OCI-LY7 (cell line): ENCODE results near the gene FZD2.

Experiments
- CTCF ChIP-seq: fragments of 200-600 bp; sonication (generic); conservative IDR thresholded peaks from 2 replicates; pipeline ENCODE4 v1.5.1; 2014; ENCODE audit warnings: mild to moderate bottlenecking, antibody characterized with exemption, low read length, moderate library complexity, mixed read lengths
- EZH2phosphoT487 ChIP-seq: fragments of 200-600 bp; sonication (generic); IDR thresholded peaks from 2 replicates; pipeline ENCODE4 v1.6.1; 2018; ENCODE audit warnings: low read depth, borderline replicate concordance, mild to moderate bottlenecking, mixed run types, antibody characterized with exemption, low read length, moderate library complexity, mixed read lengths

DNA sequence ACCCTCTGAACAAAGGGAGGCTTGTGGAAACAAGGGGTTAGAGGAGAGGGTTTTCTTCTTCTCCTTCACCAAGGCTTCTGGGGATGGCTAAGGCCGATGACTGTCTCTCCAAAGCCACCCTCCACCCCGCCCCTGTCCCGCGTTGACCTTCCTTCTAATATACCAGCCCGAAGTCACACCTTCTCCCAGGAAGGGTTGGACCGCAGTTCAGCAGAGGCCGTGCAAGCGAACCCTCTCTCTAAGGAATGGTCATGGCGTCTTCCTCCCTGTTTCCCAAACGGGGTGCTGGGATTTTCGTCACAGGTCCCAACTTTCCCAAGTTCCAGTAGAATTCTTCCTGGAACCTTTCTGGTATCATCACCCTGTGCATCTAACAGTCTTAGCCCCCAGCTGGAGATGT, 49.4 kb downstream of the FZD2 start:
- TF ChIP-seq EZH2phosphoT487 (no peak), CTCF (no peak)
